Duodenal mucosa (tissue), 2 donors: Measurements from ENCODE around the gene CPB1.
"Not testable (repeated sequence)": the region's sequence is repeated elsewhere in the genome, so short reads cannot be mapped to it uniquely, and the experiment has no call there.

Experiments
- H3K27ac ChIP-seq: one replicate; pipeline ENCODE4 v1.7.0; 2013; ENCODE audit warnings: low read depth, low read length
- H3K27me3 ChIP-seq, 2 donors: one replicate each; pipeline ENCODE4 v1.7.0; 2013; ENCODE audit warnings: low read length in 2 of 2, control low read depth in 1 of 2; ENCODE audit not compliant: insufficient read depth in 2 of 2, control insufficient read depth in 1 of 2
- H3K36me3 ChIP-seq, 2 donors: one replicate each; pipeline ENCODE4 v1.7.0; 2013; ENCODE audit warnings: low read length in 2 of 2, control low read depth in 1 of 2; ENCODE audit not compliant: insufficient read depth in 2 of 2, control insufficient read depth in 1 of 2
- H3K4me1 ChIP-seq, 2 donors: one replicate each; pipeline ENCODE4 v1.7.0; 2013; ENCODE audit warnings: low read length in 2 of 2, control low read depth in 1 of 2; ENCODE audit not compliant: insufficient read depth in 2 of 2, control insufficient read depth in 1 of 2
- H3K4me3 ChIP-seq, 2 donors: one replicate each; pipeline ENCODE4 v1.7.0; 2013; ENCODE audit warnings: low read length in 2 of 2, low read depth in 1 of 2
- H3K9ac ChIP-seq, 2 donors: one replicate each; pipeline ENCODE4 v1.7.0; 2013; ENCODE audit warnings: low read length in 2 of 2, low read depth in 1 of 2
- H3K9me3 ChIP-seq, 2 donors: one replicate each; pipeline ENCODE4 v1.7.0; 2013; ENCODE audit warnings: low read length in 2 of 2, control low read depth in 1 of 2; ENCODE audit not compliant: control insufficient read depth in 1 of 2

CPB1 gene

DNA sequence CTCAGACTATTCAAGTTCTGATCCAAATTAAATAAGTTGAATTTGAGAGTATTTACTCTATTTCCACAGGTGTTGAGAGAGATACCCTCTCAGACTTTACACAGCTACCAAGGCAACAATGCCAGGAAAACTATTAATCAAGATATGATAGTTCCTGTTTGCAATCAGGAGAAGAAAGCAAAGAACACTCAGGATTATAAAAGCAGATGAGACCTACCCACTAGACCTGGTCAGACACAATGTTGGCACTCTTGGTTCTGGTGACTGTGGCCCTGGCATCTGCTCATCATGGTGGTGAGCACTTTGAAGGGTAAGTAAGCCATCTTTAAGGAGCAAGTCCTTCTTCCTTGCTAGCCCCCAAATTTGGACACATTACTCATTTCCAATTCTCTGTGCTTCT is at the start of gene CPB1:
Gene CPB1 (plus strand): TSS at position 227 of the 400 bp plus-strand sequence. CDS start 13 bp downstream, at position 240.
- Histone ChIP-seq H3K4me1 (no peaks in the 10 kb centered on the region), H3K27ac (no peak within 1 kb of the TSS), H3K9ac (no peak within 1 kb of the TSS), H3K36me3 (no peaks in the 10 kb centered on the region), H3K27me3 (no peaks in the 10 kb centered on the region), H3K4me3 (no peak within 1 kb of the TSS), H3K9me3 (no peaks in the 10 kb centered on the region)

GRCh38 chr3:148778926-148779325 is 48.7 kb upstream of the CPB1 start:
- H3K9me3 ChIP-seq: no peaks in the 10 kb centered on the region

GRCh38 chr3:148785026-148785425 is 42.6 kb upstream of the CPB1 start:
- not testable (repeated sequence) for H3K27me3 ChIP-seq, H3K9ac ChIP-seq, H3K4me1 ChIP-seq, H3K9me3 ChIP-seq, H3K4me3 ChIP-seq, H3K36me3 ChIP-seq, H3K27ac ChIP-seq

More at GRCh38 chr3:148778926-148779325, 48.7 kb upstream of the CPB1 start:
- no peak overlapping the region for H3K27ac ChIP-seq
- H3K4me3 ChIP-seq: no peak overlapping the region
- no peak overlapping the region for H3K9ac ChIP-seq
- H3K36me3 ChIP-seq: no peaks in the 10 kb centered on the region
- no peaks in the 10 kb centered on the region for H3K4me1 ChIP-seq
- no peaks in the 10 kb centered on the region for H3K27me3 ChIP-seq

- not testable (repeated sequence) for H3K9me3 ChIP-seq, H3K27ac ChIP-seq, H3K9ac ChIP-seq, H3K27me3 ChIP-seq, H3K4me1 ChIP-seq, H3K36me3 ChIP-seq, H3K4me3 ChIP-seq
Observed at GRCh38 chr3:148786159-148786558, 41.5 kb upstream of the CPB1 start.

- Histone ChIP-seq H3K36me3 (no peaks in the 10 kb centered on the region), H3K4me1 (no peaks in the 10 kb centered on the region), H3K9me3 (no peaks in the 10 kb centered on the region), H3K9ac (no peak overlapping the region), H3K27me3 (no peaks in the 10 kb centered on the region), H3K4me3 (no peak overlapping the region), H3K27ac (no peak overlapping the region)
Observed at GRCh38 chr3:148789146-148789545, 38.5 kb upstream of the CPB1 start.

- no peaks in the 10 kb centered on the region for H3K27me3 ChIP-seq
- H3K4me1 ChIP-seq: no peaks in the 10 kb centered on the region
- H3K36me3 ChIP-seq: no peaks in the 10 kb centered on the region
- no peaks in the 10 kb centered on the region for H3K9me3 ChIP-seq
- no peak overlapping the region for H3K9ac ChIP-seq
- H3K4me3 ChIP-seq: no peak overlapping the region
- H3K27ac ChIP-seq: no peak overlapping the region
Observed at GRCh38 chr3:148789906-148790305, 37.7 kb upstream of the CPB1 start.

DNA sequence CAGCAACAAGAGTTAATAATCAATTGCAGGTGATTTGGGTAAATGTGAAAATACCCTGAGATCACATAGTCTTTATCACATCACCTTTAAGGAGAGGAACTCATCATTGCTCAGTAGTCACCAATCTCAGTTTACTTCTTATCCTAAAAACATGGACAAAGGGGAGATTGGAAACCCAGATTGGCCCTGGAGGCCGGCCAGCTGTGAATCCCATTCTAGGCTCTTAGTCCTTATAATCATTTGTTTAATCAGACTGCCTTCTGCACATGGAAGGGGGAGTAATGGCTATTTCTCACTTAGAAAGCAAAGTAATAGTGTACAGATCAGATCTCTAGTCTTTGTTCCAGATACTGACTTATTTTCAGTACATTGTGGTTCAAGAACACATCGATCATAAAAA is 37.2 kb upstream of the CPB1 start:
- no peak overlapping the region for H3K9ac ChIP-seq
- H3K4me3 ChIP-seq: no peak overlapping the region
- no peaks in the 10 kb centered on the region for H3K27me3 ChIP-seq
- no peaks in the 10 kb centered on the region for H3K4me1 ChIP-seq
- no peak overlapping the region for H3K27ac ChIP-seq
- no peaks in the 10 kb centered on the region for H3K9me3 ChIP-seq
- H3K36me3 ChIP-seq: no peaks in the 10 kb centered on the region

DNA sequence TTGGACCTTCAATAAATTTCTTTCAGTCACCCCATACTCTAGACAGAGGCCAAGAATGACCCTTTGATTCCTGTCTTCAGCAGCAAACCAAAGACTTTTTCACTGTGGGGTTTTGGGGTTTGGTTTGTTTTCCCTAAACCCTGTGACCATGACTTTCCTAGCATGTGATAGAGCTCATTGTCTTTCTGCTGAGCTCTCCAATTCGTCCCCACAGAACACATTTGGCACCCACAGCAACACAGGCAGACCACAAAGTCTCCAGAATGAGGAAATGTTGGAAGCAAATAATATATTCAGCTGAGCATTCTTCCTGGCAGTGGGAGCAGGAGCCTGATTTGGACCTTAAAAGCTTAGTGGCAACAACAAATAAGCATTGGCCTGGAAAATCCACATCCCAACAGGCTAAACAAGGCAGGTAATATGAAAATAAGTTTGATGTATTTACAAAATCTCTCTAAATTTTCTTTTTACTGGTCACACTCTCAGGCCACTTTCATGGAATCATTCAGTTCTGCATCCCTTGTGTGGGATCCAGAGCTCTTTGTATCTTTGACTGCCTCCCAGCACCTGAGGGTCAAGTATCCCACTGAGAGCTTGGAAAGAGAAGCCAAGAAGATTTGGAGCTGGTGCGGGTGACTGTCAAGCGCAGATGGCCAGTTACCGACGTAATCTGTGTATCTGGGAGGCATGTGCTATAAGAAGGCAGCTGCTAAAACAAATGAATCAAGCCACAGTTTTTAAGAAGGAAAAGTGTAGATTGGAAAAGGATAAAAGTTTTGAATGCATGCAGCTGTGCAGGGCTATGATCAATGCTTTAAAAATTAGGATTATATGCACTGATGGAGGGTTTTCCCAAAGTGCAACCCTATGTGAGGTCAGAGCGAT is 36.5 kb upstream of the CPB1 start:
- H3K9me3 ChIP-seq: no peaks in the 10 kb centered on the region
- no peaks in the 10 kb centered on the region for H3K27me3 ChIP-seq
- H3K27ac ChIP-seq: no peak overlapping the region
- no peak overlapping the region for H3K9ac ChIP-seq
- no peaks in the 10 kb centered on the region for H3K4me1 ChIP-seq
- H3K4me3 ChIP-seq: no peak overlapping the region
- H3K36me3 ChIP-seq: no peaks in the 10 kb centered on the region

DNA sequence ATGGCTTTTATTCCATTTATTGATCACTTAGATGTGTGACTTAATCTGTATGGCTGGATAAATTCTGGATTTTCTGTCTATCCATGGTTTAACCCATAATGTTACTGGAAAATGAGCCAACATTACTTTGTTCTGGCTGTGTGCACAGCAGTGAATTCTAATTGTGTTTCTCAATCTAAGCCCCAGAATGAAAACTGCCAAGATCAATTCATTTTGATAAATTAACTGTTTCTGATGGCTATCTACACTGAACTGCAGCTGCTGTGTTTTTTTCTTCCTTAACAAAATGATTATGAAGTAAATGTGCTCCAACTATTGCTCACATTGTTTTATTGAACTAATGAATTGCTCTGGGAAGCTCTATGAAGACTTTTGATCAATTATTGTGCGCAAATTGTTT is 35.7 kb upstream of the CPB1 start:
- no peak overlapping the region for H3K4me3 ChIP-seq
- H3K4me1 ChIP-seq: no peaks in the 10 kb centered on the region
- H3K9me3 ChIP-seq: no peaks in the 10 kb centered on the region
- H3K36me3 ChIP-seq: no peaks in the 10 kb centered on the region
- H3K27me3 ChIP-seq: no peaks in the 10 kb centered on the region
- H3K9ac ChIP-seq: no peak overlapping the region
- H3K27ac ChIP-seq: no peak overlapping the region

DNA sequence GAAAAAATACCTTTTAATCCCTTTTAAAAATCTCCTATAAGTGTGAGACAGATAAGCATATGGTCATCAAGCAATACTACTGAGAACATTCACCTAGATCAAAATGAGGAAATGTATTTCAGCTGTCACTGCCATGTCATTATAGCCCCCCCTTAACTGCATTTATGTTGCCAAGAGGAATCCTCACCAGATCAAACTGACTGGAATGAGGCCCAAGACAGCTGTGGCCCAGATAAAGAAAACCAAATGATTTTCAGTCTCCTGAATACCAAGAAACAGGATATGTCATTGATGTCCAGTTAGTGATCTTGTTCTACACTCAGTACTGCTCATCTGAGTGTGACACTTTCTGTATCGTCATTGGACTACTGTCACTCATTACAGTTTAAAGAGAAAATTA is 35.1 kb upstream of the CPB1 start:
- no peak overlapping the region for H3K9ac ChIP-seq
- no peaks in the 10 kb centered on the region for H3K36me3 ChIP-seq
- H3K27me3 ChIP-seq: no peaks in the 10 kb centered on the region
- H3K27ac ChIP-seq: no peak overlapping the region
- no peak overlapping the region for H3K4me3 ChIP-seq
- no peaks in the 10 kb centered on the region for H3K9me3 ChIP-seq
- H3K4me1 ChIP-seq: no peaks in the 10 kb centered on the region
